ENCODE measurements around the gene ZEB2.

ZEB2 gene

DNA sequence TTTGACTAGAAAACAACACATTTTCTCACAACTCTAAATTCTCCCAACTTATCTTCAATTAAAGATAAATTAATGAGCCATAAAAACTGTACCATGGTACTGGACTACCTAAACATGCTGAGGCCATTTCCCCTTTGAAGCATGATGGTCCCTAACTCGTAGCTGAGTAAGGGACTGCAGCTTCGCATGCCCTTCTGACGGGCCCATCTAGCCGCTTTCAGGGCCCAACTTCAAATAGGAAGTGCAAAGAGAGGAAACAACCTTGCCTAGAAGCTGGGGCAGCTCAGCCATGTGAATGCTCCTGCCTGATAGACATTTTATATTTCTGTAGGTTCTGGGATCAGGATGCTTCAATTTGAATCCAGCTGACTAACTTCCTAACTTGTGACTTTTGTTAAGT lies 72.4 kb downstream of the ZEB2 start:
- no peak overlapping the region for H3K9ac ChIP-seq (ENCODE audit: low read length)
- H3K4me3 ChIP-seq (ENCODE audit: low read depth, low read length) = no peak overlapping the region
- no peak overlapping the region for H3K14ac ChIP-seq (ENCODE audit: low read length)
- H4K12ac ChIP-seq (ENCODE audit: low read depth, low read length) = no peak overlapping the region
- H2AK5ac ChIP-seq (ENCODE audit: low read length) = no peak overlapping the region
- H3K4ac ChIP-seq (ENCODE audit: low read depth, low read length) = no peak overlapping the region
- no peaks in the 10 kb centered on the region for H3K36me3 ChIP-seq (ENCODE audit: control insufficient read depth in 1 of 2, insufficient read depth in 2 of 2, low read length in 2 of 2)
- DNase-seq = no peak
- H4K91ac ChIP-seq (ENCODE audit: low read depth, low read length) = no peak overlapping the region
- no peaks in the 10 kb centered on the region for H3K27me3 ChIP-seq (ENCODE audit: insufficient read depth, low read length)
- no peaks in the 10 kb centered on the region for H3K79me2 ChIP-seq (ENCODE audit: control insufficient read depth, insufficient read depth, low read length, poor library complexity)
- no peak overlapping the region for H2BK12ac ChIP-seq (ENCODE audit: low read length)
- no peaks in the 10 kb centered on the region for H3K9me3 ChIP-seq (ENCODE audit: insufficient read depth, low read depth, low read length)
- no peak overlapping the region for H4K8ac ChIP-seq (ENCODE audit: low read depth, low read length)
- no peak overlapping the region for H2BK5ac ChIP-seq (ENCODE audit: low read depth, low read length, poor library complexity)
- no peak overlapping the region for H3K4me2 ChIP-seq (ENCODE audit: low read length)
- no peaks in the 10 kb centered on the region for H3K79me1 ChIP-seq (ENCODE audit: low read length)
- H3K4me1 ChIP-seq (ENCODE audit: control insufficient read depth in 1 of 2, insufficient read depth in 2 of 2, low read length in 2 of 2) = no peaks in the 10 kb centered on the region
- H2AFZ ChIP-seq (ENCODE audit: insufficient read depth, low read length, poor library complexity) = no peak overlapping the region
- no peak overlapping the region for H3K23ac ChIP-seq (ENCODE audit: low read length)
- H3K27ac ChIP-seq (ENCODE audit: low read depth, low read length) = no peak overlapping the region
- no peak overlapping the region for H3K18ac ChIP-seq (ENCODE audit: low read length)
- no CpG with 5 or more reads among the region's 4 CpGs for WGBS (ENCODE audit: extremely low coverage, insufficient coverage, insufficient read length)
- no peak overlapping the region for H2BK120ac ChIP-seq (ENCODE audit: insufficient read depth, low read length, poor library complexity)

- H3K4me2 ChIP-seq (ENCODE audit: low read length) = no peak overlapping the region
- H3K4ac ChIP-seq (ENCODE audit: low read depth, low read length) = no peak overlapping the region
- no peak overlapping the region for H3K27ac ChIP-seq (ENCODE audit: low read depth, low read length)
- H3K4me1 ChIP-seq (ENCODE audit: control insufficient read depth in 1 of 2, insufficient read depth in 2 of 2, low read length in 2 of 2) = no peaks in the 10 kb centered on the region
- no CpG with 5 or more reads among the region's 3 CpGs for WGBS (ENCODE audit: extremely low coverage, insufficient coverage, insufficient read length)
- no peak overlapping the region for H3K4me3 ChIP-seq (ENCODE audit: low read depth, low read length)
- no peak overlapping the region for H4K8ac ChIP-seq (ENCODE audit: low read depth, low read length)
- no peak overlapping the region for H3K9ac ChIP-seq (ENCODE audit: low read length)
- H3K23ac ChIP-seq (ENCODE audit: low read length) = peak overlapping the region; percentile 27
- no peak for DNase-seq
- H3K9me3 ChIP-seq (ENCODE audit: insufficient read depth, low read depth, low read length) = no peaks in the 10 kb centered on the region
- no peak overlapping the region for H2AFZ ChIP-seq (ENCODE audit: insufficient read depth, low read length, poor library complexity)
- H4K91ac ChIP-seq (ENCODE audit: low read depth, low read length) = no peak overlapping the region
- no peaks in the 10 kb centered on the region for H3K36me3 ChIP-seq (ENCODE audit: control insufficient read depth in 1 of 2, insufficient read depth in 2 of 2, low read length in 2 of 2)
- no peaks in the 10 kb centered on the region for H3K27me3 ChIP-seq (ENCODE audit: insufficient read depth, low read length)
- H3K79me1 ChIP-seq (ENCODE audit: low read length) = no peaks in the 10 kb centered on the region
- no peak overlapping the region for H3K18ac ChIP-seq (ENCODE audit: low read length)
- no peaks in the 10 kb centered on the region for H3K79me2 ChIP-seq (ENCODE audit: control insufficient read depth, insufficient read depth, low read length, poor library complexity)
- H4K12ac ChIP-seq (ENCODE audit: low read depth, low read length) = no peak overlapping the region
- H2BK12ac ChIP-seq (ENCODE audit: low read length) = no peak overlapping the region
- no peak overlapping the region for H2BK120ac ChIP-seq (ENCODE audit: insufficient read depth, low read length, poor library complexity)
- H3K14ac ChIP-seq (ENCODE audit: low read length) = no peak overlapping the region
- H2BK5ac ChIP-seq (ENCODE audit: low read depth, low read length, poor library complexity) = no peak overlapping the region
- H2AK5ac ChIP-seq (ENCODE audit: low read length) = no peak overlapping the region
Observed at GRCh38 chr2:144446136-144446535, 73.8 kb downstream of the ZEB2 start.

- Histone ChIP-seq H2BK12ac (ENCODE audit: low read length) (no peak overlapping the region), H3K4me2 (ENCODE audit: low read length) (no peak overlapping the region), H2BK120ac (ENCODE audit: insufficient read depth, low read length, poor library complexity) (no peak overlapping the region), H2BK5ac (ENCODE audit: low read depth, low read length, poor library complexity) (no peak overlapping the region), H3K79me2 (ENCODE audit: control insufficient read depth, insufficient read depth, low read length, poor library complexity) (no peaks in the 10 kb centered on the region), H4K8ac (ENCODE audit: low read depth, low read length) (no peak overlapping the region), H3K4ac (ENCODE audit: low read depth, low read length) (no peak overlapping the region), H4K91ac (ENCODE audit: low read depth, low read length) (no peak overlapping the region), H2AFZ (ENCODE audit: insufficient read depth, low read length, poor library complexity) (no peak overlapping the region), H4K12ac (ENCODE audit: low read depth, low read length) (no peak overlapping the region), H2AK5ac (ENCODE audit: low read length) (no peak overlapping the region), H3K23ac (ENCODE audit: low read length) (no peak overlapping the region), H3K18ac (ENCODE audit: low read length) (no peak overlapping the region), H3K14ac (ENCODE audit: low read length) (no peak overlapping the region), H3K79me1 (ENCODE audit: low read length) (no peaks in the 10 kb centered on the region), H3K27ac (ENCODE audit: low read depth, low read length) (no peak overlapping the region), H3K9me3 (ENCODE audit: insufficient read depth, low read depth, low read length) (no peaks in the 10 kb centered on the region), H3K27me3 (ENCODE audit: insufficient read depth, low read length) (no peaks in the 10 kb centered on the region), H3K4me3 (ENCODE audit: low read depth, low read length) (no peak overlapping the region), H3K4me1 (ENCODE audit: control insufficient read depth in 1 of 2, insufficient read depth in 2 of 2, low read length in 2 of 2) (no peaks in the 10 kb centered on the region), H3K36me3 (ENCODE audit: control insufficient read depth in 1 of 2, insufficient read depth in 2 of 2, low read length in 2 of 2) (no peaks in the 10 kb centered on the region), H3K9ac (ENCODE audit: low read length) (no peak overlapping the region)
- WGBS (ENCODE audit: extremely low coverage, insufficient coverage, insufficient read length) = no CpG with 5 or more reads among the region's 1 CpG
- DNase-seq = no peak
Observed at GRCh38 chr2:144445196-144445595, 74.7 kb downstream of the ZEB2 start.

DNA sequence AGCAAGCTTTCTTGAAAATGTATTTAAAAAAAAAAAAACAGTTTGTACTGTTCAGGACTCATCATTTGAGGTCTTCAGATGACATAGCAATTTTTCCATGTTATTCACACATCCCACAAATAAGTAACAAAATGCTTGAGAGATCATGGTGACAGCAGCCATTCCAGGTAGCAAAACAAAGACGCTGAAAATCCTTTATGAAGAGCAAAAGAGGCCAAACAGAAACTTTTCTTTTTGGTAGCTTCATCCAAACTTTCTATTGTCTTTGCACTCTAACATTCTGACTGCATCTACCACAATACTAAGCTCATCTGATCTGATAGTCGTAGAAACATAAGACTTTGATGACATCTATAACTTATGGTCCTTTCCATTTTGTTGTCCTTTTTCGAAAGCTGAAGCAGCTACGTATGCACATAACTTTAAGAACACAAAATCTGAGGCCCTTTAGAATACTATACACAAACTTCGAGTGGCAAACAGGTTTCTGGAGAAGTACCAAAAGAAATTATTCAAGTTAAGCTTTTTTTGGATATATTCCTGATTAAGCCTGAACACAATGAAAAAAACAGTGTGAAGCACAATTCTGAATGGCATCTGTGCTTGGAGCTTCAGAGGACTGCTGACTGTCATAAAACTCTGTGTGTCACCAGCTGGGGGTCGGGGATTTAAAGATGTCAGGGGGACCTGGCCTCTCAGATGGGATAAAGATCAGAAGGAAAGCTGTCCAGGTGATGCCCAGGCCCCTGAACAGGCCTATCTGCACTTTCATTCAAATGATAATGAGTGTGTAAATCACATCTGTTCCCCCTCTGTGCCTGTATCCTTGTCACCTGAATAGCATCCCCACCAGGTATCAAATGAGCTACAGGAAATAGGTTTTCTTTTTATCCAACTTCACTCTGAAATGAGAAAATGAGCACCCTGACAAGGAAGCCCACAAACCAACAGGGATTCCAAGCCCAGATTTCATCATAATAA lies 75.8 kb downstream of the ZEB2 start:
- no peak for DNase-seq
- H3K18ac ChIP-seq (ENCODE audit: low read length) = no peak overlapping the region
- no peak overlapping the region for H3K4me3 ChIP-seq (ENCODE audit: low read depth, low read length)
- no peak overlapping the region for H2AK5ac ChIP-seq (ENCODE audit: low read length)
- no peak overlapping the region for H3K27ac ChIP-seq (ENCODE audit: low read depth, low read length)
- H4K8ac ChIP-seq (ENCODE audit: low read depth, low read length) = no peak overlapping the region
- H2BK12ac ChIP-seq (ENCODE audit: low read length) = no peak overlapping the region
- no peak overlapping the region for H3K4ac ChIP-seq (ENCODE audit: low read depth, low read length)
- H3K4me1 ChIP-seq (ENCODE audit: control insufficient read depth in 1 of 2, insufficient read depth in 2 of 2, low read length in 2 of 2) = no peaks in the 10 kb centered on the region
- H3K36me3 ChIP-seq (ENCODE audit: control insufficient read depth in 1 of 2, insufficient read depth in 2 of 2, low read length in 2 of 2) = no peaks in the 10 kb centered on the region
- WGBS (ENCODE audit: extremely low coverage, insufficient coverage, insufficient read length) = no CpG with 5 or more reads among the region's 6 CpGs
- no peak overlapping the region for H3K14ac ChIP-seq (ENCODE audit: low read length)
- no peaks in the 10 kb centered on the region for H3K27me3 ChIP-seq (ENCODE audit: insufficient read depth, low read length)
- H3K9me3 ChIP-seq (ENCODE audit: insufficient read depth, low read depth, low read length) = no peaks in the 10 kb centered on the region
- H2BK5ac ChIP-seq (ENCODE audit: low read depth, low read length, poor library complexity) = no peak overlapping the region
- no peak overlapping the region for H3K9ac ChIP-seq (ENCODE audit: low read length)
- no peak overlapping the region for H4K12ac ChIP-seq (ENCODE audit: low read depth, low read length)
- no peak overlapping the region for H2BK120ac ChIP-seq (ENCODE audit: insufficient read depth, low read length, poor library complexity)
- no peaks in the 10 kb centered on the region for H3K79me2 ChIP-seq (ENCODE audit: control insufficient read depth, insufficient read depth, low read length, poor library complexity)
- H4K91ac ChIP-seq (ENCODE audit: low read depth, low read length) = no peak overlapping the region
- no peak overlapping the region for H2AFZ ChIP-seq (ENCODE audit: insufficient read depth, low read length, poor library complexity)
- no peak overlapping the region for H3K23ac ChIP-seq (ENCODE audit: low read length)
- no peaks in the 10 kb centered on the region for H3K79me1 ChIP-seq (ENCODE audit: low read length)
- no peak overlapping the region for H3K4me2 ChIP-seq (ENCODE audit: low read length)
